ENCODE results near the gene FLCN.
"Not testable (repeated sequence)": the region's sequence is repeated elsewhere in the genome, so short reads cannot be mapped to it uniquely, and the experiment has no call there.

FLCN gene

GRCh38 chr17:17186051-17186450, 50.9 kb downstream of the FLCN start:
- DNase-seq (ENCODE audit: low spot score) = no peak

GRCh38 chr17:17184985-17185757, 51.8 kb downstream of the FLCN start:
- DNase-seq (ENCODE audit: low spot score) = not testable (repeated sequence)

- DNase-seq (ENCODE audit: low spot score) = no peak
Measured at GRCh38 chr17:17183744-17184143, 53.2 kb downstream of the FLCN start.

- no peak for DNase-seq (ENCODE audit: low spot score)
Measured at GRCh38 chr17:17182598-17183136, 54.3 kb downstream of the FLCN start.

GRCh38 chr17:17181666-17182597, 55.0 kb downstream of the FLCN start:
- no peak for DNase-seq (ENCODE audit: low spot score)

GRCh38 chr17:17180741-17181525, 56.0 kb downstream of the FLCN start:
- DNase-seq (ENCODE audit: low spot score) = no peak

- DNase-seq (ENCODE audit: low spot score) = no peak
Measured at GRCh38 chr17:17180141-17180603, 56.8 kb downstream of the FLCN start.

- no peak for DNase-seq (ENCODE audit: low spot score)
Measured at GRCh38 chr17:17179371-17179827, 57.6 kb downstream of the FLCN start.

GRCh38 chr17:17177176-17177575, 59.8 kb downstream of the FLCN start:
- no peak for DNase-seq (ENCODE audit: low spot score)

GRCh38 chr17:17176341-17176740, 60.6 kb downstream of the FLCN start:
- no peak for DNase-seq (ENCODE audit: low spot score)

GRCh38 chr17:17175917-17176316, 61.1 kb downstream of the FLCN start:
- DNase-seq (ENCODE audit: low spot score) = no peak

- DNase-seq (ENCODE audit: low spot score) = no peak
Measured at GRCh38 chr17:17175340-17175739, 61.6 kb downstream of the FLCN start.

- DNase-seq (ENCODE audit: low spot score) = no peak
Measured at GRCh38 chr17:17173921-17174320, 63.0 kb downstream of the FLCN start.

- no peak for DNase-seq (ENCODE audit: low spot score)
Measured at GRCh38 chr17:17172990-17173389, 64.0 kb downstream of the FLCN start.

GRCh38 chr17:17172001-17172939, 64.7 kb downstream of the FLCN start:
- no peak for DNase-seq (ENCODE audit: low spot score)

GRCh38 chr17:17171186-17171585, 65.8 kb downstream of the FLCN start:
- DNase-seq (ENCODE audit: low spot score) = no peak

- DNase-seq (ENCODE audit: low spot score) = peak; percentile 22
Measured at GRCh38 chr17:17170346-17170985, 66.5 kb downstream of the FLCN start.

GRCh38 chr17:17169396-17169795, 67.6 kb downstream of the FLCN start:
- DNase-seq (ENCODE audit: low spot score) = no peak

GRCh38 chr17:17168401-17168800, 68.6 kb downstream of the FLCN start:
- DNase-seq (ENCODE audit: low spot score) = no peak

GRCh38 chr17:17167986-17168385, 69.0 kb downstream of the FLCN start:
- no peak for DNase-seq (ENCODE audit: low spot score)

All from AG08395 (cell line).